K562 treated with DMSO at 1 percent for 48 hours (cell line): Measurements from ENCODE around the gene SNTB2. TPM values are rescaled to one million over a fixed set of nuclear protein-coding genes. Genes with fewer than 3 reads are reported as not detected.

ENCODE experiments used
- total RNA-seq: library from RNA; unstranded; fragments of 300-600 nt; gene quantifications from 2 replicates; pipeline ENCODE4 v1.2.3, GENCODE V29; 2022; ENCODE audit warnings: low replicate concordance; ENCODE audit errors: extremely low read depth

The SNTB2 gene
- not detected in 2 replicates for total RNA-seq

DNA sequence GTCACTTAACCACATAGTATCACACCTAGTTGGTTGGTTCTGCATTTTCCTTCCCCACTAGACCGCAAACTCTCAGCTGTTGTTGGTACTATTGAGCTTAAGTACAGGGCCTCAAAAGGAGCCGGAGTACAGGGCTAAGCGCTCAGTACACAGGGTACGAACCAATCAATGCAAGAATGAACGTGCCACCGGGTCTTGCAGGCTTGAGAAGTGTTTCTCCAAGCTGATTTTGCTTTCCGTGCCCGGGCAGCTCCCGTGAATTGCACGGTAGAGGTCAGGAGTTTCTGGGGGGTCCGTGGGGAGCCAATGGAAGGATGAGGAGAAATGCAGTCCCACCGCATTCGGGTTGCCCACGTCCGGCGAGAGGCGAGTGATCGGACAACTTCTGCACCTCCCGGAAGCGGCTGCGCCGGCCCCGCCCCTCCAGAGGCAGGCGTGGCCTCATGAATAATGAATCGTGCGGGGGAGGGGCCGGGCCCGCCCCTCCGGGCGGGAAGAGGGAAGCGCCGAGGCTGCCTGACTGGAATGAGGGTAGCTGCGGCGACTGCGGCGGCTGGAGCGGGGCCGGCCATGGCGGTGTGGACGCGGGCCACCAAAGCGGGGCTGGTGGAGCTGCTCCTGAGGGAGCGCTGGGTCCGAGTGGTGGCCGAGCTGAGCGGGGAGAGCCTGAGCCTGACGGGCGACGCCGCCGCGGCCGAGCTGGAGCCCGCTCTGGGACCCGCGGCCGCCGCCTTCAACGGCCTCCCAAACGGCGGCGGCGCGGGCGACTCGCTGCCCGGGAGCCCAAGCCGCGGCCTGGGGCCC, at the start of gene SNTB2:
Gene SNTB2, plus strand, starts transcription at position 523 of the 804 bp plus-strand sequence. Its CDS starts 3 bp downstream, at position 526.

GRCh38 chr16:69310653-69311532, 123.9 kb downstream of the SNTB2 start, which contains the start of gene VPS4A:
Gene VPS4A (plus strand): TSS chr16:69311350. CDS start chr16:69311512, 162 bp downstream.

DNA sequence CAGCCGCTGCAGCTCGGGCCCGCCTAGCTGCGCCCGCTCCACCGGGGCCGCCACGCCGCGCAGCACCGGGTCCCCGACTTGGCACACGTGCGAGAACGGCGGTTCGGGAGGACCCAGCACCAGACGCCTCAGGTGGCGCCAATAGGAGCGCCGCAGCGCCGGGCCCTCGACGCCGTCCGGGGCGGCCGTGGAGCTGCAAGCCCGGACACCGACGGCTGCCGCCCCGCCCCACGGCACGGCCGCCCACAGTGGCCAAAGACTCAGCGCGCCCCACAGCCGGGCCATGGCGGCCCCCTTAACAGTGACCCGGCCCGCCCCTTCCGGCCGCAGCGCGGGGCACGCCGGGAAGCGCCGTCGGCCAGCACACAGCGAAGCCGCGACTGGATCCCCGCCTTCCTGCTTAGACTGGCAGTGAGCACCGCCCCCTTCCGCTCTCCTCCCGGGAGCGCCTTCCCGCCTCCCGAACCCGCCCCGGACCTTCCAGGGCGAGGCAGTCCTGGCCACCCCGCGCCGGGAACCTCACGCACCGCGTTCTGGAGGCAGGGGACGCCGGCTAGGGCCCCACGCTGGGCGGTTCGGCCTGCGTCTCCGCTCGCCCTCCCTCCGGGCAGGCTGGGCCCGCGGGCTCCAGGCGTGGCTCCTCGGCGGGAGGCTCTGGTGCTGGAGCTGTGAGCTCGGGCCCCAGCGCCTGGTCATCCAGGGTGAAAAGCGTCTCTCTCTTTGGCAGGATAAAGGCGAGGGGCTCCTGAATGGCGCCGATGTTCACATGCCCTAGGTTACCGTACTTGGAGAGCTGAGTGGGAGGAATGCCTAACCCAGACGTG, 143.5 kb downstream of the SNTB2 start, which contains the start of gene PDF:
Gene PDF, minus strand, starts transcription at position 303 of the 824 bp plus-strand sequence. Its CDS starts 18 bp downstream, at position 285.

GRCh38 chr16:69339289-69340094, 152.5 kb downstream of the SNTB2 start, which contains the start of the genes COG8 and NIP7:
Gene COG8 (minus strand): TSS chr16:69339564. CDS start chr16:69339552, 12 bp downstream.
Gene NIP7 (plus strand): TSS chr16:69339772. CDS start chr16:69339830, 58 bp downstream.

DNA sequence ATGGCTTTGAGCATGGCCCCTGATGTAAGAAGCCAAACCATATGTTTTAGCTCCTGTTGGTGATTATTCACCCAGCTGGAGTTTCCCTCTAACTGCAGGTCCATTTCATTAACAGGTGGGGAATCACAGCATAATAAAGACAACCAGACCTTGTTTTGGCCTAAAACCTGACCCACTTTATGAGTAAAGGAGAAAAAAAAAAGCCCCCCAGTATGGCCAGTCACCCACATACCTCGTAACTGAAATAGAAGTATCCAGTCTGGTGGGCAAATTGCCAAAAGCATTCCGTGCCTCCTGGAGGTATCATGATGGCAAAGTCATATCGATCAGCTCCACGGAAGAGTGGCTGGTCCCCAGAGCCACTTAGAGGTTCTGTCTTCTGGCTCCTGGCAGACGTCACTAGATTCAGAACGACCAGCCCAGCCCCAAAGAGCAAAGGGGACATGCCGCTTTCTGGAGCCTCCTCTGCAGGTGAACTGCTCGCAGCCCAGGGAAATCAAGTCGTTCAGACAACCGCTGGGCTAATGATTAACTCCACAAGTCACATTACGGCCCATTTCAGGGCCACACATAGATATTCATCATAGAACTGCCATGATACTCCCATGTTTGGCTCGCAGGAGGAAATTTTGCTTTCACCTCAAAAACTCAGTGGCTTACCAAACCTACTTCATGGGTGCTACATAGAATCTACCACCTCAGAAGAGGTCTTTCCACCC, 164.5 kb downstream of the SNTB2 start, which contains the start of gene TMED6:
Gene TMED6, minus strand, starts transcription at position 478 of the 719 bp plus-strand sequence. Its CDS starts 33 bp downstream, at position 445.

Other genes starting within 250 kb of the SNTB2 start
- gene HAS3, start 81.5 kb upstream of the SNTB2 start, total RNA-seq = not detected in 2 replicates
- not detected in 2 replicates for gene CHTF8, start 54.6 kb upstream of the SNTB2 start, total RNA-seq
- not detected in 2 replicates for gene UTP4, start 54.5 kb upstream of the SNTB2 start, total RNA-seq
- not detected in 2 replicates for gene VPS4A, start 124.2 kb downstream of the SNTB2 start, total RNA-seq
- not detected in 2 replicates for gene PDF, start 143.4 kb downstream of the SNTB2 start, total RNA-seq
- not detected in 2 replicates for gene COG8, start 152.4 kb downstream of the SNTB2 start, total RNA-seq
- gene NIP7, start 152.6 kb downstream of the SNTB2 start, total RNA-seq = not detected in 2 replicates
- gene TMED6, start 164.6 kb downstream of the SNTB2 start, total RNA-seq = not detected in 2 replicates
- not detected in 2 replicates for gene TERF2, start 198.8 kb downstream of the SNTB2 start, total RNA-seq
- not detected in 2 replicates for gene CYB5B, start 237.5 kb downstream of the SNTB2 start, total RNA-seq